GM18519 (cell line): ENCODE measurements around the gene MAP3K15.
"Not testable (repeated sequence)": the region's sequence is repeated elsewhere in the genome, so short reads cannot be mapped to it uniquely, and the experiment has no call there.

ENCODE experiments used
- ATAC-seq: cut with Tn5 transposase; IDR thresholded peaks from one replicate; pipeline ENCODE4 v1.9.1; 2021; ENCODE audit warnings: mild to moderate bottlenecking, moderate library complexity; ENCODE audit not compliant: unreplicated experiment, low FRiP score

Gene MAP3K15

GRCh38 chrX:19541196-19541595 lies 25.9 kb upstream of the MAP3K15 start:
- ATAC-seq: no peak

GRCh38 chrX:19540076-19540475 lies 24.8 kb upstream of the MAP3K15 start:
- ATAC-seq: no peak

GRCh38 chrX:19539665-19540064 lies 24.4 kb upstream of the MAP3K15 start:
- ATAC-seq: no peak

- ATAC-seq: no peak
Observed at GRCh38 chrX:19535476-19535875, 20.2 kb upstream of the MAP3K15 start.

- ATAC-seq: no peak
Observed at GRCh38 chrX:19532709-19533108, 17.4 kb upstream of the MAP3K15 start.

- no peak for ATAC-seq
Observed at GRCh38 chrX:19517965-19518364, 2.7 kb upstream of the MAP3K15 start.

GRCh38 chrX:19515615-19516105 lies 352 bp upstream of the MAP3K15 start:
- ATAC-seq: no peak

GRCh38 chrX:19513383-19513782 lies 1.9 kb downstream of the MAP3K15 start:
- ATAC-seq: no peak

- ATAC-seq: no peak
Observed at GRCh38 chrX:19512961-19513360, 2.3 kb downstream of the MAP3K15 start.

- no peak for ATAC-seq
Observed at GRCh38 chrX:19512359-19512758, 2.9 kb downstream of the MAP3K15 start.

GRCh38 chrX:19511796-19512195 lies 3.5 kb downstream of the MAP3K15 start:
- ATAC-seq: not testable (repeated sequence)

- no peak for ATAC-seq
Observed at GRCh38 chrX:19496711-19497110, 18.6 kb downstream of the MAP3K15 start.

- no peak for ATAC-seq
Observed at GRCh38 chrX:19487520-19488200, 27.6 kb downstream of the MAP3K15 start.

GRCh38 chrX:19479458-19479857 lies 35.9 kb downstream of the MAP3K15 start:
- no peak for ATAC-seq

- ATAC-seq: not testable (repeated sequence)
Observed at GRCh38 chrX:19468383-19468782, 46.9 kb downstream of the MAP3K15 start.

GRCh38 chrX:19462879-19463278 lies 52.4 kb downstream of the MAP3K15 start:
- ATAC-seq: no peak

GRCh38 chrX:19462231-19462630 lies 53.1 kb downstream of the MAP3K15 start:
- no peak for ATAC-seq

GRCh38 chrX:19457662-19458061 lies 57.6 kb downstream of the MAP3K15 start:
- ATAC-seq: no peak

GRCh38 chrX:19448077-19448476 lies 67.2 kb downstream of the MAP3K15 start:
- ATAC-seq: no peak

GRCh38 chrX:19446397-19446796 lies 68.9 kb downstream of the MAP3K15 start:
- ATAC-seq: no peak

GRCh38 chrX:19445772-19446171 lies 69.5 kb downstream of the MAP3K15 start:
- not testable (repeated sequence) for ATAC-seq

- no peak for ATAC-seq
Observed at GRCh38 chrX:19443869-19444526, 71.3 kb downstream of the MAP3K15 start.
